GM21447 (cell line): ENCODE measurements around the gene DCAF17.

Experiments used
- ATAC-seq: cut with Tn5 transposase; IDR thresholded peaks from one replicate; pipeline ENCODE4 v1.9.1; 2021; ENCODE audit not compliant: unreplicated experiment

Gene DCAF17

GRCh38 chr2:171434013-171434989 lies at the start of gene DCAF17:
Gene DCAF17 (plus strand): TSS chr2:171434226. CDS start chr2:171434578, 352 bp downstream.
- peak; percentile 89 for ATAC-seq

- ATAC-seq, result no peak
Measured at GRCh38 chr2:171386627-171387026, 47.4 kb upstream of the DCAF17 start.

- no peak for ATAC-seq
Measured at GRCh38 chr2:171387052-171387451, 47.0 kb upstream of the DCAF17 start.

GRCh38 chr2:171389325-171389724 lies 44.7 kb upstream of the DCAF17 start:
- ATAC-seq, result peak; percentile 56

- ATAC-seq, result no peak
Measured at GRCh38 chr2:171389780-171390179, 44.2 kb upstream of the DCAF17 start.

- ATAC-seq, result no peak
Measured at GRCh38 chr2:171390941-171391516, 43.0 kb upstream of the DCAF17 start.

- ATAC-seq, result no peak
Measured at GRCh38 chr2:171391532-171391931, 42.5 kb upstream of the DCAF17 start.

GRCh38 chr2:171393487-171393886 lies 40.5 kb upstream of the DCAF17 start:
- ATAC-seq, result no peak

GRCh38 chr2:171394164-171394740 lies 39.8 kb upstream of the DCAF17 start:
- no peak for ATAC-seq

GRCh38 chr2:171399292-171399691 lies 34.7 kb upstream of the DCAF17 start:
- ATAC-seq, result no peak

GRCh38 chr2:171400395-171400794 lies 33.6 kb upstream of the DCAF17 start:
- ATAC-seq, result no peak

- ATAC-seq, result no peak
Measured at GRCh38 chr2:171401947-171402346, 32.1 kb upstream of the DCAF17 start.

- no peak for ATAC-seq
Measured at GRCh38 chr2:171402906-171403580, 31.0 kb upstream of the DCAF17 start.

GRCh38 chr2:171404261-171404660 lies 29.8 kb upstream of the DCAF17 start:
- no peak for ATAC-seq

GRCh38 chr2:171404719-171405118 lies 29.3 kb upstream of the DCAF17 start:
- no peak for ATAC-seq

- no peak for ATAC-seq
Measured at GRCh38 chr2:171405546-171405945, 28.5 kb upstream of the DCAF17 start.

- ATAC-seq, result peak; percentile 65
Measured at GRCh38 chr2:171406044-171406443, 28.0 kb upstream of the DCAF17 start.

- ATAC-seq, result peak; percentile 53
Measured at GRCh38 chr2:171407030-171407675, 26.9 kb upstream of the DCAF17 start.

- ATAC-seq, result no peak
Measured at GRCh38 chr2:171407676-171408044, 26.4 kb upstream of the DCAF17 start.

GRCh38 chr2:171409436-171409971 lies 24.5 kb upstream of the DCAF17 start:
- ATAC-seq, result no peak

GRCh38 chr2:171410101-171410500 lies 23.9 kb upstream of the DCAF17 start:
- ATAC-seq, result no peak
